Ureter (tissue), 1 donor: ENCODE data around the gene PIEZO1. TPM values are rescaled to one million over a fixed set of nuclear protein-coding genes. Genes with fewer than 3 reads are reported as not detected.
A peak's percentile ranks its signal among the peaks of the same experiment; 100 is the strongest.
"Not testable (repeated sequence)": the region's sequence is repeated elsewhere in the genome, so short reads cannot be mapped to it uniquely, and the experiment has no call there.

ENCODE experiments used
- DNase-seq: peaks from one replicate; pipeline ENCODE4 v3.0.0-alpha.2; 2020; ENCODE audit warnings: low spot score
- total RNA-seq: library from RNA; stranded (reverse); gene quantifications from one replicate; pipeline ENCODE4 v1.2.4, GENCODE V29; 2023
- donor health status: DM: yes; HTN: yes; CAD: no.

PIEZO1 gene
- total RNA-seq, 1 donor from 2014 or later: 144 TPM

GRCh38 chr16:88803264-88803987, 18.4 kb upstream of the PIEZO1 start, which contains the start of gene CDT1:
Gene CDT1, plus strand, starts transcription at chr16:88803789. Its CDS starts 43 bp downstream, at chr16:88803832.
- peak; percentile 88 for DNase-seq

DNA sequence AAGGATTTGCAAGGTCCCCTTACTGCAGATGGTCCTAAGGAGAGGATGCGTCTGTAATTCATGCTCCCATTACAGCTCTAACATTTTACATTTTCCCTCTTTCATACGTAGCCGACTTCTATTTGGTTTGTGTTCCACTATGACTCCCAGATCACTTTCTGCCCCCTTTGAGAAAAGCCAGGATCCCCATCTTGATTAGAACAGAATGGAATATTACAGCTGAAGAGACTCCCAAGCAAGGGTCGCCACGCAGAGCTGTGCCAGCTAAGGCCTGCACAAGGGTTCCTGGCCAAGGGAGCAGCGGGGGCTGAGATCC, 15.2 kb upstream of the PIEZO1 start:
- no peak for DNase-seq

DNA sequence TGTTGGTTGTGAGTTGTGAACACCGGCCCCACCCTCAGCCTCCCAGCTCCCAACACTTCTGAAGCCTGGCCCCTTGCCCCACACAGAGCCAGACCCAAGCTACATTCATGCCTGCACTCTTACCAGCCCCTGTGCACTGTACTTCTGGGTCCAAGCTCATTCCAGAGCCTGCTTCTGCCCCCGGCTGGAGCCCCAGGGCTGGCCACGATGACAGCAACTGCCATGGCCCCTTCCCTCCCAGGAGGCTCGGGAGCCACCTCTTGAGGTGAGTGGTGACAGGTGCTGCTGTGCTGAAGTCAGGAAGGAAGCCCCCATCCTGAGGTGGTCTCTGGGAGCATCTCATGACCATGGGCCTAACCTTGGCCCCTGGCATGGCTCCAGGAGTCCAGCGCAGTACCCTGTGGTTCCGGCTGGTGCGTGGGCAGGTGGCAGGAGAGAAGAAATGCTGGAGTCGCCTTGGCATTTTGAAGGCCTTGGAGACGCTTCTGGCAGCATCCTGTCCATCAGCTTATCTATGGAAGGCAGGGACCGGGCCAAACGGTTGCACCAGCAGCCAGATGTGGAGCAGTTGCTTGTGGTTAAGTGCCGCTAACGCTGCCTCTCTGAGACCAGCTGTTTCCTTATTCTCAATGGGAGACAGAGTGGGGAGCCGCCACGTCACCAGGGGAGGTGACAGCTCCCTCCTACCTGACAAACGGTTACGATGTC, 14.7 kb upstream of the PIEZO1 start:
- DNase-seq: no peak

DNA sequence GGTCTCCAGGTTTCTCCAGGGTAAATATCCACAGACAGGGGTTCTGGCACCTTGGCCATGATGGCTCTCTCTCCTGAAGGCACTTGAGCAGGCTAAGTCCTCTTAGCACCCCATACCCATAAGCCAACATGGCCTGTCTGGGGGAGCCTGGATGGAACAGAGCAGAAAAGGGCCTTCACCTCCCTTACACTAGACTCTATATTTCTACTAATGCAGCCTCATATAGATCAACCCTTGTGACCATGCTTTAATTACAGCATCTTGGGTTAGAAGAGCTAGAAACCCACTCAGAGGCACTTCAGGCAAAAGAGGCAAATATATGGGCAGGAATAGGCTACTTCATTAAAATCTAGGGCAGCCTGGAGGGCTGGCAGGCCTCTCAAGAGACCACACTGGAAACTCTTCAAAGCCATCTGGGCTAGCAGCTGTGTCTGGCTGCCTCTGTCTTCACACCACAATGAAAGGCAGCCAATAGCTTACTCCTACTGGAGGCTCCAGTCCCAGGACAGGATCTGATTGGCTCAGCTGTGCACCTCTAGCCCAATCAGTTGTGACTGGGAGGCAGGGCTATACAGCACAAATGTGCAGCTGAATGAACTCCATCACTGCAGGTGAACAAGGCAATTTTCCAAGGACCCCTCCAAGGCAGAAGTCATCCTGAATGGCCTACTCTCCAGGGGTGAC, 13.9 kb upstream of the PIEZO1 start:
- no peak for DNase-seq

DNA sequence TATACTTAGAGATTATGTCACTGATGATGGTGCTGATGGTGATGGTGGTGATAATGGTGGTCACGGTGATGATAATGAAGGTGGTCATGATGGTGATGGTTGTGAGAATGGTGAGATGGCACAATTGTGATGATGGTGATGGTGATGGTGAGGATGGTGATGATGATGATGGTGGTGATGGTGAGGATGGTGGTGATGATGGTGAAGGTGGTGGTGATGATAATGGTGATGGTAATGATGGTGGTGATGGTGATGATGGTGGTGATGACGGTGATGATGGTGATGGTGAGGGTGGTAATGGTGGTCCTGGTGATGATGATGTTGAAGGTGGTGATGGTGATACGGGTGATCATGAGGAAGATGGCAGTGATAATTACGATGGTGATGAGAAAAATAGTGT, 13.1 kb upstream of the PIEZO1 start:
- DNase-seq: no peak

DNA sequence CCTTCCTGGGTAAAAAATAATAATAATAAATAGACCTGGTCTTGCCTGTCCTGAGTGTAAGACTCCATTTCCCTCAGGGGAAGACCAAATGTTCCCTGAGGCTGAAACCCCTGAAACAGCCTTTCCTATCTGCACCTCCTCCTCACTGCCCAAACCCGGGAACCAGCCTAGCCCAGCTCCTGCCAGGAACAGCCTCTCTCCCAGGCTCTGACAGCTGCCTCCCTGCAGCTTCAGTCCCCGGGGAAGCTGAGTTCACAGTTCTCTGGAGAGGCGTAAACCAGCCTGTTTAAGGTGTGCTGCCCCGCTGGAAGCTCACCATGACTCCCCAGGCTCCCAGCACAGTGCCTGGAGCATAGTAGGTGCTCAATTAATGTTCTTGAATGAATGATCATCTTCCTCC, 11.3 kb upstream of the PIEZO1 start:
- no peak for DNase-seq

DNA sequence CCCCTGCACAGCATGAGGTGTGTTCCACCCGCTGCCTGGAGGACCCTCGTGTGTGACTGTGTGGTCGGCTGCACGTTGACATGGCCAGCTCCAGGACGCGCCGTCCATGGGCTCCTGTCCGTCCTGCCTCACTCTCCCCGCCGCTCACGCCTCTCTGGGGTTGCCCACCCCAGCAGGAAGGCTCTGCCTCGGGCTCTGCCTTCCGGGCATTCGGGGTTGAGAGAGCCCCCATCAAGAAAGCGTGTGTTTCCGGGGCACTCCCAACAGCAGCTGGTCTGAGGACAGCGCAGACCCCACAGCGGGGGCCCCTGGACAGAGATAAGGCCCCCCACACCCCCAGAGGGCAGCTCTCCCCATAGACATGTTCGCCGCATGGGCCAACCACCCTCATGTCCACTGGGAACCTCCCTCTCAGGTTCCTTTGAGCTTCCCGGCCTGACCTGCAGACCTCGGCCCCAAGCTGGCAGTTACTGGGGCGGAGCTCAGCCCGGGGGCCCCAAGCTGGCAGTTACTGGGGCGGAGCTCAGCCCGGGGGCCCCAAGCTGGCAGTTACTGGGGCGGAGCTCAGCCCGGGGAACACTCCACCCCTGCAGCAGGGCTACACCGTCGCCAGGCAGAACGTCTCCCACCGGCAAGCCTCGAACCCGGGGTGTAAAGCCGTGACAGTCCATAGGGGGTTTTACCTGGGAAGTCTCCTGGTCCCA, 8.4 kb upstream of the PIEZO1 start:
- DNase-seq: no peak

DNA sequence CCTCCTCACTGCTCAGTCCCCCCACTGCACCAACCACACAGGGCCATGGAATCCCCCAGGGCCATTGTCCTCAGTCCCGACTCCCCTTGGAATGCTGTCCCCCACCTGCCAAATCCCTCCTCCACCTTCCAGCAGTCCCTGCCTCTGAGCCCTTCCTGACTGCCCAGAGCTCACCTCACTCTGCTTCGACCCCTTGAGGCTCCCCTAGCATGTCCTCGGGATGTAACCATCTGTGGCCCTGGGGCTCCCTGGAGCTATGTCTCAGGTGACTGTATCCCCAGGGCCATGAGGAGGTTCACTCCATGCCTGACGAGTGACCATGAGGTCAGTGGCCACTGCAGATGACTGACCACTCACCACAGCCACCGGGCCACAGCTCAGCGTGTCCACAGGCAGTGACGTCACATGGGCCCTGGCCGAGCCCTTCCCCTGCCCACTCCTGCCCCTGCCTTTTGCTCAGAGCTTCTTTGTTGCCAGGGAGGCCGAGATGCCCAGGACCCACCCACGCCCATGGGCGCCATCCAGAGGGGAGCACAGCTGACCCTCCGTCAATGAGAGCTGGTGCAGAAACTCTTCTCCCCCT, 7.7 kb upstream of the PIEZO1 start:
- no peak for DNase-seq

DNA sequence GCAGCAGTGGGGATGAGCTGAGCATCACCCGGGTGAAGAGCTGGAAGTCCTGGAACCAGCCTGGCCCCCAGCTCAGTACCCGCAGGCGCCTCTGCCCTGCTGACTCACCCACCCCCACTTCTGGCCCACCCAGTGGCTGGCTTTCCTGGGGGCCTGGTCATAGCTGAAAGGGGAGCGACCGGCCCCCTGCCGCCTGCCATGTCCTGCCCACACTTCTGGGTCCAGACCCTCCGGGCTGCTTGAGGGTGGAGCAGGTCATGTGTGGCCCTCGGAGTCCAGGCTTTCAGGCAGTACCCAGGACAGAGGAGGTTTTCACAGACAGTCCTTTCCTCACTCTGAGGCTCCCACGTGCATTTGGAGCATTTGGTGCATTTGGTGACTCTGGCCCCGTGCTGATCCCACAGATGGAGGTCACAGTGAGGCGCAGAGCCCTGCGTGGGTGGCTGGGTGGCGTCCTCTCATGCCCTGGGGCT, 7.1 kb upstream of the PIEZO1 start:
- DNase-seq: no peak

- DNase-seq: no peak
Measured at GRCh38 chr16:88790312-88791211, 5.5 kb upstream of the PIEZO1 start.

- DNase-seq: no peak
Measured at GRCh38 chr16:88789594-88789993, 4.6 kb upstream of the PIEZO1 start.

- DNase-seq: not testable (repeated sequence)
Measured at GRCh38 chr16:88788749-88789148, 3.7 kb upstream of the PIEZO1 start.

GRCh38 chr16:88787579-88788314, 2.7 kb upstream of the PIEZO1 start:
- no peak for DNase-seq

DNA sequence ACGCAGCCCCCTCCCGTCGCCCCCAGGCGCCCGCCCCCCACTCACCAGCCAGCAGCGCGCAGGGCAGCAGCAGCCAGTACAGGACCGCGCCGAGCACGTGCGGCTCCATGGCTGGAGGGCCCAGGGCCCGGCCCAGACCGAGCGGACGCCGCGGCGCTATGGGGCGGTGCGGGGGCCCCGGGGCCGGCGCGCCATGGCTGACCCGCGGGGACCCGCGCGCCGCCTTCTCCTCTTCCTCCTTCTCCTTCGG, 239 bp downstream of the PIEZO1 start:
- DNase-seq: no peak

GRCh38 chr16:88784074-88784855, 755 bp downstream of the PIEZO1 start:
- peak; percentile 83 for DNase-seq

DNA sequence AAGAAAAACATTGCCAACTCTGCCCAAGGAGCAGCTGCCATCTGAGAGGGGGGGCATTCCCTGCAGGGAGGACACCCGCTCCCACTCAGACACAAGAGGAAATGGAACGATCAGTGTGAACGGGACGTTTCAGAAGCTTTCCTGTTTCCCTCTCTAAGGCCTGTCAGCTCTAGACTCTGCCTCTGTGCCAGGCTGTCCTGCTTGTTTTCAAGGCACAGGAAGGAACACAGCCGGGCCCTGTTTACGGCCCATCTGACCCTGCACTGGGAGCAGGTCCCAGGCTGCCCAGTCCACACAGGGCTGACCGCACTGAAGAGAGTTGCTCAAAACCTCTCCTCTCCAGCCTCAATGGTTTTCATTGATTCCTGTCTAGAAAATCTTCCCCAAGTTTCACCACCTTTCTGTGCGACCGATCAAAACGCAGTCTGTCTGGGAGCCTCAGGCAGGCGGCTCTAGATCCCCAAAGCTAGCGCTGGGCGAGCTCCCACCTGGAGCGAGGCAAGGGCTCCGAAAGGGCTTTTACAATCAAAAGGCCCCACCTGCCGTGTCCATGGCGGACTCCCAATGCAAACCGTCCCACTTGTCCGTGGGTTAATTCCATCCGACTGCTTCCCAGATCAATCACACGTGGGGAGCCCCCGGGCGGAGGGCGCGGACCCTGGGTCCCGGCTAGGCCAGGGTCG, 1.5 kb downstream of the PIEZO1 start:
- DNase-seq: no peak

DNA sequence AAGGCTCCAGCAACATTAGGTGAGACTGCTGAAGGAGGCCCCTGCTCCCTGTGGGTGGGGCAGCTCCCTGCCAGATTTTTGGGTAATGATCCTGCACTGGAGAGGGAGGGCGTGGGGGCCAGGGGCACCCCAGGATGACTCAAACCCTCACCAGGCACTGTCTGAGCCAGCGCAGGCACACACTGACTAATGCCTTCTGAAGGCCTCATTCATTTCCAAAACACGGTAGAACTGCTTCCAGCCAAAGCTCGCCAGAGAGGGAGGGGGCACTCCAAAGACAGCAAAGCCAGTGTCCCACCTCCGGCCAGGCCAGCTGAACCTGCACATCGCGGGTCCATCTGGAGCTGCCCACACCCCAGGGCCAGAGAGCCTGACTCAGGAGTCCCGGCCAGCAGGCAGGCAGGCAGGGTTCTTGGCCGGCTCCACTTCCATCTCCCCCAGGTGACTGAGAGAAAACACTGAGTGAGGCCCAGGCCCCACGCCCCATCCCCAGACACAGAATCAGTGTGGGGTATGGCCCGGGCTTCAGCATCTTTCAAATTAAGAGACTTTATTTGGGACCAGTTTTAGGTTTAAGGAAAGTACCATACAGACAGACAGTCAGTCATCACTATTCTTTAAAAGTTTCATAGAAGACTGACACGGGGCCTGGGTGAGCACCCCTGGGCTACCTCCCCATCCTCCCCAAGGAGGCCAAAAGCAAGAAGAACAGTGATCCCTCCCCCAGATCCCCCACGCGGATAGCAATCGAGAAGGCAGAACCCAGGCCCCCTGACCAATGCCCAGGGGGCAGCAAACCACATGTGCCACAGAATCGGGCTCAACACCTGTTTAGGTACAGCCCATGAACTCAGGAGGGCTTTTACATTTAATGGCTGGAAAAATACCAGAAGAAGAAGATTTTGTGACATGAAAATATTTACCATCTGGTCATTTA, 2.3 kb downstream of the PIEZO1 start:
- no peak for DNase-seq
